NCI-H345 (cell line): Measurements from ENCODE around the gene JOSD2.
"Not testable (repeated sequence)": the region's sequence is repeated elsewhere in the genome, so short reads cannot be mapped to it uniquely, and the experiment has no call there.

Experiments
- DNase-seq: peaks from one replicate; lab custom pipeline; 2025; lab: John Stamatoyannopoulos, UW

Gene JOSD2

DNA sequence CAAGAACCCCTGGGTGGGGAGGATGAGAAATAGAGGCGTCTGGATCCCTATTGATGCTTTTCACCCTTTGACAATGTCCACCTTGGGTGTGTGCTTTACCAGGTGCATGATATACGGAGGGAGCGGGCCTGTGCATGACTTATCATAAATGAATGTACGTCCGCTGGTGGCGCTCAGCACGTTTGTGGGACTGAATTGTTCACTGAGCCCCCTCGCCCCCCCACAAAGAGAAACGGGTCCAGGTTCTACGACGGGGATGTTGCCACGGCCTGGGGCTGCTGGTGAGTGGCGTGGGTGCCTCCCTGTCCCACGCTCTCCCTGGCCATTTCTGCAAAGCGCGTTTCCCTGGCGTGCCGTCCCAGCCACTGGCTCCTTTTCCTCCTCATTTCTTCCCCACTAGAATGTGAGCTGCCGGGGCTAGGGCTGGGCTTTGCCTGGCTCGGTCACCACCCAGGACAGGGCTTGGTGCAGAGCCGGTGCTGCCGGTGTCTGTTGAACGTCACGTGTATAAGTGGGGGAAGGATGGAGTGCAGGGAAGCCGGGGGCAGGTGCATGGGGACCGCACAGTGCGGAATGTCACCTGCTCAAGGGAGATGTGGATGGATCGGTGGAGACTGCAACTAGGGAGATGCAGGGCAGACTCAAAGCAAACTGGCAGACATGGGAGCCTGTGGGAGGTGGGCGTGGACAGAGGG is 35.7 kb upstream of the JOSD2 start:
- no peak for DNase-seq

DNA sequence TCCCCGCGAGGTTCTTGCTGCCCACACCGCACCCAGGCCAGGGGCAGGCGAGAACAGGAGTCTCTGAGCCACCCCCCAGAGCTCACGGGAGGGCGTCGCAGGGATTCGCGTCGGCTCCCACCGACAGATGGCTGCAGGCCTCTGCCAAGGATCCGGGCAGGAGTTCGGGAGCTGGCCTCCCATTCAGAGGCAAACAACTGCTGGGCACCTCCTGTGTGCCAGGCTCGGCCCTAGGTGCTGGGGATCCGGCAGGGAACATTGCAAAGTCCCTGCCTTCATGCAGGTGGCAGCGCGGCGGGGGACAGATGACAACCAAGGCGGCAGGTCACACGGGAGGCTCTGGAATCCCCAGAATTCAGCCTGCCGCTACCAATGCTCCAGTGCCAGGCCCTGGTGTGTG is 32.0 kb upstream of the JOSD2 start:
- no peak for DNase-seq

DNA sequence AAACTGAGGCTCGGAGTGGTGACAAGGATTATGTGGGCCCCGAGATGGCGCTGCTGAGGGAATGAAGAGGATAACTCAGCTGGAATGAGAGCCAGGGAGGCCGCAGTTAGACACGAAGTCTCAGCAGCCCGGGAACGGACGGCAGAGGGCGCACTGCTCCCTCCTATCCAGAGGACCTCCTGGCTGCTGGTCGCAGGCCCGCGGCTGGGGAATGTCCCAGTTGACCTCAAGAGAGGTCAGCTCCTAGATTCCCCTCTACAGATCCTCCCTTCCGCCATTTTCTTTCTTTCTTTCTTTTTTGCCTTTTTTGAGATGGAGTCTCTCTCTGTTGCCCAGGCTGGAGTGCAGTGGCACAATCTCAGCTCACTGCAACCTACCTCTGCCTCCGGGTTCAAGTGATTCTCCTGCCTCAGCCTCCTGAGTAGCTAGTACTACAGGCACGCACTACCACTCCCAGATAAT is 26.8 kb upstream of the JOSD2 start:
- DNase-seq, result peak; percentile 56

DNA sequence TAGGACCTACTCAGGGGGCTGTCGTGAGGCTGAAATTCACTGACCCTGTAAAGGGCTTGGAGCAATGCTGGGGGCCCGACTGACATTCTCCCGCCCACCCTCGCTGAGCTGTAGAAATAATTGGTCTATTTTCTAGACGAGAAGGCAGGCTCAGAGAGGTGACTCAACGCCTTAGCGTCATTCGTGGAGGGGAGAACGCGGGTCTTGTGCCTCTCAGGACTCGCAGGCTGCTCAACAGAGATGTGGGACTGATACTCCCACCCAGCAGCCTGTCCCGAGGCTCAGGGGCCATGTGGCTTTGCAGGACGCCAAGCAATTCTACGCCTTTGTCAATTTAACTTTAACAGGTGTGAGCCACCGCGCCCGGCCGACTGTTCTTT is 26.3 kb upstream of the JOSD2 start:
- no peak for DNase-seq

DNA sequence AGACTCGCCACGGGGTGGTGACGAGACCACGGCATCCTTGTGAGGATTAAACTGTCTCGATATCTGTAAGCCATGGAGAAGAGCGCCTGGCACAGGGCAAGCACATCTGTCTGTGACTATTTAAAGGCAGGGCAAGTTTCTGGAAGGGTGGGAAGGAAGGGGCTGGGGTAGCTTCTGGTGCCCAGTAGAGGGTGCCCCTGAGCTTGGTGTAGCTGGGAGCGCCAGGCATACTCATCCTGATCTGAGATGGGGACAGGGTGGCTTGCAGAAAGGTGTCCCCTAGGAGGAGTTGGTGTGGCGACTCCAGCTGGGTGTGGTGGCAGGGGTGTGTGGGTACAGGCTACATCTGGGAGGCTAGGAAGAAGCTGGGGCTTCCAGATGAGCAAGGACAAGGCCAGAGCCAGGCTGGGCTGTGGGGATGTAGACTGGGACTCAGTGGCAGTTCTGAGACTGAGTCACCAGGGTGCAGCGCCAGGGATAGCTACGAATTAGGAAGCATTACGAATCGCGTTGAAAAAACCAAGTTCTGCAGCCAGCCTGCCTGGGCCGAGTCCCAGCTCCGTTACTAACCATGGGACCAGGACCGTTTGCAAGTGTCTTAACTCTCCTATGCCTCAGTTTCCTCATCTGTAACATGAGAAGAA is 25.8 kb upstream of the JOSD2 start:
- DNase-seq, result no peak

DNA sequence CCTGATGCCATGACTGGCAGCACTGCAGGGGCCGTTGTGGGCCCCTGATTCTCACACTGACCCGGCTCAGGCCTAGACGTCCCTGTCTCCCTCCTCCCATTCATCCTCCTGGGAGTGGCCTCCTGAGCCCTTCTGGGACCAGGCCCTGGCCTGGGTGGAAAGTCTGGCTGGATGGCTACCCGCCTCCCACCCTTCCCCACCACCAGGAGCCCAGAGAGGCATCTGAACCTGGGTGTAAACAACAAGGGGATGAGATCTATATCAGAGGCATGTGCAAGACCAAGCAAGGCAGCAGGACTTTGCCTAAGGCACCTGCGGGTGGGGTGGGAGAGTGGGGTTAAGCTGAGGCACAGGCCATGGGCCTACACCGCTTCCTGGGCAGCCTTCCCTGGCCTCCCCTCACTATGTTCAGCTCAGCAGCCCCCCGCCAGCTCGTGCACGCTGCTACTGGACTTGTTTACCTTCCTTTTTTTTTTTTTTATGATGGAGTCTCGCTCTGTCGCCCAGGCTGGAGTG is 24.7 kb upstream of the JOSD2 start:
- DNase-seq, result no peak

DNA sequence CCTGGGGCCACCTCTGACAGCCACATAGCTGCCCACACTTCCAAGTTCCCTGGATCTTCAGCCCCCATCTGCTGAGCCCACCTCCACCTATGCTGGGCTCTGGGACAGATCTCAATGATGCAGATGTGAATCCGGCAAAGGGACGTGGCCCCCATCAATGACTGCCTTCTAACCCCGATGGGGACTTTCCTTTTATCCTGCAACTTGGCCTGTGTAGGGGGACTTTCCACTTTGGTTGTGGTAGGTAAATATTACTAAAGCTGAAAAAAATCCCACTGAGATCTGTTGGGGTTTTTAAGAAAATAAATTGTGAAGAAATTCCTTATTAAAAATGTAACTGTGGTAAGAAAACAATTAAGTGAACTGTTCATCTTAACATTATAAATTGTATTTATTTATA is 23.5 kb upstream of the JOSD2 start:
- DNase-seq, result no peak

DNA sequence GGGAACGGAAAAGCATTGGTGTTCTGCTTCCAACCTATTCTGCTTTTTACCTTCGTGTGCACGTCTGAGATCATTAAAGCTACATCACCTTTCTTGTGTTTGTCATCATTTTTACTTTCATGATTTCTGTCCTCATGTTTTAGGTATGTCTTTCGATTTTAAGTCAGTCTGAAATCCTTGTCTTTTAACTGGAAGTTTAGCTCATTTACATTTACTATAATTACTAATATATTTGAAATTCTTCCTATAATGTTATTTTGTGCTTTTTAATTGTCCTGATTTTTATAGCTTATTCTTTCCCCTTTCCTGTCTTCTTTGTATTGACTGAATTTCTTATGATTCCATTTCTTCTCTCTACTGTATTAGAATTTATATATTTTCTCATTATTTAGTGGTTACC is 22.0 kb upstream of the JOSD2 start:
- no peak for DNase-seq

DNA sequence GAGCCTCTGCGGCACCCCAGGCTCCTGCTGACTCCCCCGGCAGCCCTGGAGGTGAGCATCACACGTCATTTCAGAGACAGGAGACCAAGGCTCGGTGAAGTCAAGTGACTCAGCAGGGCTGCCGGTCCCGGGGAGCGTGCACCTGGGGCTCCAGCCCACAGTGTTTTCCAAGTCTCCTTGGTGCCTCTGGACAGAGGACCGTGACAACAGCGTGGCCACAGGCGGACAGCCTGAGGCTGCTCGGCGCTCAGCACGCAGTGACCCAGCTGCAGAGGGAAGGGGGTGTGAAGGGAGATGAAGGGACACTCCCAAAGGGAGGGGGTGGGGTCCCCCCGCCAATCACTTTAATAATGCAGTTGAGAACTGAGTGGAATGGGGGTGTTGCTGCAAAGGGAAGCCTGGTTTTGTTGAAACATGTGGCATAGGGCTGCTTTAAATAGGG is 20.2 kb upstream of the JOSD2 start:
- DNase-seq, result no peak

DNA sequence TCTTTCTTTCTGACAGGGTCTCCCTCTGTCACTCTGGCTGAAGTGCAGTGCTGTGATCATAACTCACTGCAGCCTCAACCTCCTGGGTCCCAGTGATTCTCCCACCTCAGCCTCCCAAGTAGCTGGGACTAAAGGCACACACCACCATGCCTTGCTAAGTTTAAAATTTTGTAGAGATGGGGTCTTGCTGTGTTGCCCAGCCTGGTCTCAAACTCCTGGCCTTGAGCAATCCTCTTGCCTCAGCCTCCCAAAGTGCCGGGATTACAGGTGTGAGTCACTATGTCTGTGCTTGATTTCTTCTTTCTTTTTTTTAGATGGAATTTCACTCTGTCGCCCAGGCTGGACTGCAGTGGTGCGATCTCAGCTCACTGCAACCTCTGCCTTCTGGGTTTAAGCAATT is 17.1 kb upstream of the JOSD2 start:
- not testable (repeated sequence) for DNase-seq

DNA sequence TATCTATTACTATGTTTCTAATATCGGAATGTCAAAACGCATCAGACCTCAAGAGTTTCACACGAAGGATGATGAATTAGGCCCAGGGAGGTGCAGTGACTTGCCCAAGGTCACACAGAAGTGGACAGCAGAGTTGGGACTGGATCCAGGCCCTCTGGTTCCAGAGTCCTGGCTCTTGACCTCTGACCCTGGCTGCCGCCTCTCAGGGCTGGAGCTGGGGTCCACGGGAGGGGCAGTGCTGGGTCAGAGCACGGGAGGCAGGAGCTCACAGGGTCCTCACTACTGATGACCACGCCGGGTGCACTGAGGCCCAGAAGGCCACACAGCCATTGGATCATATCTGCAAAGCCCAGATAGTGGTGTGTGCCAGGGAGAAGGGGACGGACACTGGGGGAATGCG is 11.9 kb upstream of the JOSD2 start:
- DNase-seq, result no peak

DNA sequence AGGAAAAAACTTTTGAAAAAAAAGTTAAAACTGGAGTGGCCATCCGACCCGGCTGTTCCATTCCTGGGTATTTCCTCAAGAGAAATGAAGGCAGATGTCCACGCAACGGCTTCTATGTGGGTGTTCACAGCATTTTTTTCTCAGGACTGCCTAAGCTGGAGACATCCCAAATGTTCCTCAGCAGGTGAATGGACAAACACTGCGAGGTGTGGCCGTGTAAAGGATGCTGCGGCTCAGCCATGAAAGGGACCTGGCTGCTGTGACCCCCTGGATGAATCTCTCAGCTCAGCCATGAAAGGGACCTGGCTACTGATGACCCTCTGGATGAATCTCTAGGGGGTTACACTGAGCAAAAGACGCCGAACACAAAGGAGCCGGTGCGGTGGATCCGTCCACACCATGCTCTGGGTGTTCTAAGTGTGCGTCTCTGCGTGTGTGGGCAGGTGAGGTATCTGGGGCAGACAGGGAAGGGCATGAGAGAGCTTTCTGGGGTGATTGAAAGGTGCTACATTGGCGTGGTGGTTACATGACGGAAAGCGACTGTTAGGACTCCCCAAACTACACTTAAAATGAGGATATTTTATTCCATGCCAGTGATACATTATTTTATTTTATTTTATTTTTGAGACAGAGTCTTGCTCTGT is 10.0 kb upstream of the JOSD2 start:
- no peak for DNase-seq

DNA sequence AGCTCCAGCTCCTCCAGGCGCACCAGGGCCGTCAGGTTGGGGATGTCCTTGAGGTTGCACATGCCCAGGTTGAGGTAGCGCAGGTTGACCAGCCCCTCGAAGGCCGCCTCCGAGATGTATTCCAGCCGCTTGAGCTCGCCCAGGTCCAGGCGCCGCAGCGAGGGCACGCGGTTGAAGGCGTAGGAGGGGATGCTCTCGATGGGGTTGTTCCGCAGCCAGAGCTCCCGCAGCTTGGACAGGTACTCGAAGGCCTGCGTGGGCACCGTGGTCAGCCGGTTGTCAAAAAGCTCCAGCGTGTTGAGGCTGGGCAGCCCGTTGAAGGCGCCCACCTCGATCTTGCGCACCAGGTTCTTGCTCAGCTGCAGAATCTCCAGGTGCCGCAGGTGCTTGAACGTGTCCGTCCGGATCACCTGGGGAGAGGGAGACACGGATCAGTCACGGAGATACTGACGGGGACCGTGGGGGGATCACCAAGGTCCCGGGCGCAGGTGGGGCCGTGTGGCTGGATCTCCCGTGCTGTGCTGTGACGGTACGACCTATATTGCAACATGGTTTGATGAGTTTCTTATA is 8.1 kb upstream of the JOSD2 start:
- no peak for DNase-seq

DNA sequence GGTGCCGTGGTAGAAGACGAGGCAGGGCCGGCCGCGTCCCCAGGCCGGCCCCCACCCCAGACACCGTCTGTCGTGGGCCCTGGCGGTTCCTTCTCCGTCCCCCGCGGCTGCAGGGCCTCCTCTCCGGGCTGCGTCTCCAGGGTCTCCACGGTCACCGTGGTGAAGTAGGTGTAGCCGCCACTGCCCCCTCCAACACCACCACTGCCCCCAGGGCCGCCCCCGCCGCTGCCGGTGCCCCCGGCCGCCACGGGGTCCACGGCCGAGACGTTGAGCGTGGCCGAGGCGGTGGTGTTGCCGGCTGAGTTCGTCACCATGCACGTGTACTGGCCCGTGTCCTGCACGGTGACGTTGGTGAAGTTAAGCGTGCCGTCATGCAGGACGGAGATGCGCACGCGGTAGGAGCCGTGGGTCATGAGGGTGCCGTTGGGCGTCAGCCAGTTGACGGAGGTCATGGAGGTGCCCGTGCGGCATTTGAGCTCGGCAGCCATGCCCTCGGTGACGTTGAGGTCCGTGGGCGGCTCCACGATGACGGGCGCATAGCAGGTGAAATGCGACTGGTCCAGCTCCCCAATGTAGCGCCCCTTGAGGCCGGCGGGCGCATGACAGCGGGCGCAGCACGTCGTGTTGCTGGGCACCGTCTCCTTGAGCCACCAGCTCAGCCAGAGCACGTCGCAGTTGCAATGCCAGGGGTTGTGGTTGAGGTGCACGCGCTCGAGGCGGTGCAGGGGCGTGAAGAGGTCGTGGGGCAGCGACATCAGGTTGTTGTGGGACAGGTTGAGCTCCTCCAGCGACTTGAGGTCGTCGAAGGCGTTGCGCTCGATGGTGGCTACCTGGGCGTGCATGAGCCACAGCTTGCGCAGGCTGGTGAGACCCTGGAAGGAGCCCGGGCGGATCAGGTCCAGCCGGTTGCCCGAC is 7.4 kb upstream of the JOSD2 start:
- DNase-seq, result no peak

DNA sequence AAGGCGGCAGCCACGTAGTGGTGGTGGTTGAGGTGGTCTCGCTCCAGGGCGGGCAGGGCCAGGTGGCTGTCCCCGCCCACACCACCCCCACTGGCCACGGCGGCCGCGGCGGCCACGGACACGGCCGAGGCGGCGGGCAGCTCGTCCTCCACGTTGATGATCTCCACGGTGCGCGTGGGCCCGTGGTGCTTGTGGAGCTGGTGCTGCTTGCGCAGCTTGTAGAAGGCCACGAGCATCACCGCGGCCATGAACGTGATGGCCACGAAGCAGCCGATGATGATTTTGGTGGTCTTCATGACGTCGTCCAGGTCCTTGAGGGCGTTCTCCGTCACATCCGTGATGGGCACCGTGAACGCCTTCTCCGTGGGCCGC is 6.7 kb upstream of the JOSD2 start:
- DNase-seq, result no peak

DNA sequence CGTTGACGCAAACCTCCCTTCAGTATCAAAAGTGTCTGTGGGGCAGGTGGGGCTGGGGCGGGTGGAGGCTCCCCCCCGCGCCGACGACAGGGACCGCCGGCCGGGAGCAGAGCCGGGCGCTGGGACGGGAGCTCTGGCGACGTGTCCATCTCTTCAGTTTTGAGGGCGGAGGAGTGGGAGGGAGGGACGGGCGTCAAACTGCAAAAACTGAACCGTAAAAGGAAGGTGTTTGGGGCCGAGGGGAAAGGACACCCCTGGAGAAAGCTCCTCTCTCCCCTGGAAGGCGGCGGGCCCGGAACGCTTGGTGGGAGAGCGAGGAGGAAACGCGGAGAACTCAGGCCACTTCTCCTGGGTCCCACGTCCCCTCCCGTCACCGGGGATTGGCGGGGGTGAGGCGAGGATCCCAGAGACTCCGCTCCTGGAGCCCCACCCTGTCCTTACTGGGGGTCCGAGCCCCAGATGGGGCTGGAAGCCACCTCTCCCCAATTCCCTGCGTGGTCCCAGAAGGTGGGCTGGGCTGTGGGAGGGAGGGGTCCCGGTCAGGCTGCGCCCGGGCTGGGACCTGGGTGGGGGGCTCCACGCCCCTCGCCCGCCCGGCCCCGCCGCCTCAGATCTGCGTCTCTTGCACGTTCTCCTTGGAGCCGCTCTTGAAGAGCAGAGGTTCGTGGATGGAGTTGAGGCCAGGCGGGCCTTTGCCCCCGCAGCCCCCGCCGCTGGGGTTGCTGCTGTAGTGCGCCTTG is 6.1 kb upstream of the JOSD2 start:
- no peak for DNase-seq

DNA sequence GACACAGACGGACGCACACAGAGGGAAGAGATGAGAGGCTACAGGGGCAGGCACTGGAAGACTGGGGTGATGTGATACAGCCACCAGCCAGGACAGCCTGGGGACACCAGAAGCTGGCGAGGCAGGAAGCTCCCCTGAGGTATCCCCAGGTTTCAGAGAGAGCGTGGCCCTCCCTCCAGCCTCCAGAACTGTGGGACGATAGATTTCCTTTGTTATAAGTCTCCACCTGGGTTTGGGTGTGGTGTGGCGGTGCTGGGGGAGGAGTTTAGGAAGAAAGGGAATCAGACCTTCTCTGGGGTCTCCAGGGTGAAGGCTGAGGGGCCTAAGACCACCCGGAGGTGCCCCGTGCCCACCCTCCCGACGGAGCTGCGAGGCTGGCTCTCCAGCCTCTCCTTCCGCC is 5.5 kb upstream of the JOSD2 start:
- no peak for DNase-seq

DNA sequence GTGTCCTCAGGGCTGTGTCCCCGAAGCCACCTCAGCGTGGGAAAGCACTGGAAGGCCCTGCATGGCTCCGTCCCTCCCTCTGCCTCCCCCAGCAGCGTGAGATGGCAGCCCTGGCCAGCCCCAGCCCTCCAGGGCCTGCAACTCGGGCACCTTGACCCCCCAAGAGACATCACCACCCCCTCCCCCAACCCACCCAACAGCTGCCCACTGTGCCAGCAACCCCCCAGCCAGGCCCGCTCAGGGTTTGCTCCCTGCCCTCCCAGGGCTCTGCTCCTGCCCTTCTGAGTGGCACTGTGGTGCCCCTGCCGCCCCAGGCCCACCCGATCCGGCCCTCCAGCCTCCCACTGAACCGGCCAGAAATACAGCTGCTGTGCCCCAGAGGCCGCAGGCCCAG is 4.2 kb upstream of the JOSD2 start:
- no peak for DNase-seq

DNA sequence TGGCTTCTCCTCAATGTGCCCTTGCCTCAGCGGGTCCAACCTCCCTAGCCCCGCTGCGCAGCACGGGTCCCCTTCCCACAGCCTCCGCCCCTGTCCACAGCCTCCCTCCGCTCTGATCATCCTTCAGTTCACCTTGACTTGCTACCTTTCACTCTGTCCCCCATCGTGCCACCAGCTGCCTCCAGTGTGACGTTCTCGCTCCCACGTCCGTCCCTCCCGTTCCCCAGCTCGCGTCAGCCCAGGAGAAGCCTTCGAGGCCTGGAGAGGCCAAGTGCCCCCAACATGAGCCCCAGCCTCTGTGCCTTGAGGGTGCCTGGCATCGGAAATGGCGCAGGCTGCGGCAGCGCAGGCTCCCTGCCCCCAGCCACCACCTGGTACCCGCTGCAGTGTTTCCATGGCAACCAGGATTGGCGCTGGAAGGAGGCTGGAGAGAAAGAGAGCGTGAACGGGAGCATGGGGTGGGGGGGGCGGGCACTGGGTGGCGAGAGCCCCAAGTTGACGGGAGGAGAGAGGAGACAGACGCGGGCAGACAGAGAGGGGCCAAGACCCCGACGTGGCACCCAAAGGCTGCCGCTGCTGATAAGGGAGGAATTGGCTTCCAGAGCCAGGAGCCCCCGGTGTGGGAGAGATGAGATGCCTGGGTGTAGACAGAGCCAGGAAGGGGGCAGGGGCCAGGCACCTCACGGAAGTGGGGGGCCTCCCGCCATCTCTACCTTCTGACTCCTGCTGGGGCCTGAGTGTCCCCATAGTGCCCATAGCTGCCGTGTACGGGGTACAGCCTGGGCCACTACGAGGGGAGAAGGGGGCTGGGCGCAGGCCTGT is 3.6 kb upstream of the JOSD2 start:
- peak; percentile 50 for DNase-seq

DNA sequence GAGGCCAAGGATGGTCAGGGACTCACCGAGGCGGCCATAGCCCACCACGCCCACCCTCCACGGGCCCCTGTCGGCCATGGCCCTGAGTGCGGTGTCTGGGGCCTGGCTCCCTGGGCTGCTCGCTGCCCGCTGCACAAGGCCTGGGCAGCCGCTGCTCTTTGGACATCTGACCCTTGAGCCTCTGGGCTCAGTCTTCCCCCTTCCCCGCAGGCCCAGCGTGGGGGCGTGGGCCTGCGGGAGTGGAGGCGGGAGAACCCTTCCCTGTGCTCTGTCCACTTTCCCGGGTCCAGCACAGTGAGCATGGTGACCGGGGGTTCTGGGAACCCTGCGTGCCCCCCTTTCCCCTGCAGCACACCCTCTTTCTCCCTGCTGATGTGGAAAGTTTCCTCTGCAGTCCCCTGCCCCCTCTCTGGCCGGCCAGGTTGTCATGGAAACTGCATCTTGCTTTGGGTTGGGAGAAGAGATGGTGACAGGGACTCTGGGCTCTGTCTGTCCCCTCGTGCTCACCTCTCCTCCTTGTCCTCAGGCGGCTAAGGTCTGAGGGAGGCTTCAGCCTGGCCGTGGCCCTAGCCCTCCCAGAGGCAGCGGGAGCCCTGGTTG is 2.9 kb upstream of the JOSD2 start, which contains the start of gene ASPDH:
ASPDH (minus strand) TSS at position 168 of the 600 bp plus-strand sequence; CDS start at position 78, 90 bp downstream.
- no peak for DNase-seq
